Gastrocnemius medialis (tissue), 4 donors: ENCODE data around the gene STX10. TPM values are rescaled to one million over a fixed set of nuclear protein-coding genes. Genes with fewer than 3 reads are reported as not detected.

ENCODE experiments used
- ATAC-seq, 2 donors: fragments of 150-250 bp; one replicate each; pipeline ENCODE4 v1.9.1; 2016
- DNase-seq, 2 donors: peaks; one replicate each; pipeline ENCODE4 v3.0.0-alpha.2; 2019
- H3K27ac ChIP-seq, 4 donors: fragments of 200-600 bp; sonication (generic); 1 replicate in 1 of 4; 2 replicates in 3 of 4; pipeline ENCODE4 v1.5.1; 2016 to 2018; ENCODE audit warnings: mild to moderate bottlenecking in 2 of 4, moderate library complexity in 1 of 4
- H3K27me3 ChIP-seq, 3 donors: fragments of 200-600 bp; sonication (generic) in 2 of 3; 1 replicate in 1 of 3; 2 replicates in 2 of 3; pipeline versions ENCODE4 v1.5.1 to v1.6.0; 2016 to 2019; ENCODE audit warnings: mild to moderate bottlenecking in 1 of 3, moderate library complexity in 1 of 3
- H3K36me3 ChIP-seq, 2 donors: fragments of 200-600 bp; sonication (generic) in 1 of 2; one replicate each; pipeline ENCODE4 v1.5.1; 2017 to 2018
- H3K4me1 ChIP-seq, 2 donors: fragments of 200-600 bp; sonication (generic) in 1 of 2; one replicate each; pipeline ENCODE4 v1.5.1; 2016 to 2017; ENCODE audit warnings: mild to moderate bottlenecking in 2 of 2
- H3K4me3 ChIP-seq, 4 donors: fragments of 200-600 bp; sonication (generic) in 3 of 4; 1 replicate in 1 of 4; 2 replicates in 3 of 4; pipeline ENCODE4 v1.5.1; 2016 to 2019; ENCODE audit warnings: mild to moderate bottlenecking in 2 of 4
- H3K9me3 ChIP-seq, 3 donors: fragments of 200-600 bp; sonication (generic) in 2 of 3; 1 replicate in 1 of 3; 2 replicates in 2 of 3; pipeline ENCODE4 v1.5.1; 2016 to 2019
- CTCF ChIP-seq, 5 experiments: fragments of 450-650 bp in 3 of 5; fragments of 200-600 bp in 2 of 5; sonication (generic) in 2 of 5; IDR thresholded peaks in 4 of 5; conservative IDR thresholded peaks in 1 of 5; 1 replicate in 4 of 5; 2 replicates in 1 of 5; pipeline ENCODE4 v1.5.1; 2016 to 2019; ENCODE audit warnings: antibody characterized with exemption in 5 of 5, mild to moderate bottlenecking in 3 of 5, moderate library complexity in 3 of 5
- POLR2A ChIP-seq, 2 donors: fragments of 450-650 bp; IDR thresholded peaks; one replicate each; pipeline ENCODE4 v1.6.1; 2017; ENCODE audit warnings: antibody characterized with exemption in 2 of 2, mild to moderate bottlenecking in 2 of 2, moderate library complexity in 2 of 2
- in situ Hi-C, 4 donors: fragments of 200-750 bp; cut with MboI; loops; one replicate each; pipeline versions ENCODE4 v1.15.0 to v1.8.0; 2017; ENCODE audit warnings: low sequenced_read_pairs in 4 of 4
- intact Hi-C: fragments of 100-400 bp; cut with DNase I; formaldehyde crosslinking; loops from one replicate; pipeline ENCODE4 v1.15.1; 2023; ENCODE audit warnings: low total_unique reads
- total RNA-seq, 4 donors: library from RNA; depleted of rRNA; stranded (reverse); fragments of >200 nt; gene quantifications; one replicate each; pipeline versions ENCODE4 v1.1.0 to v1.2.3, GENCODE V29; 2016

STX10 gene
- total RNA-seq, 4 donors from 2014 or later = 16.5 to 40.7 (median 33.4) TPM

GRCh38 chr19:13122275-13122878 is 27.8 kb downstream of the STX10 start:
- no peaks in the 10 kb centered on the region for H3K9me3 ChIP-seq
- TF ChIP-seq CTCF (IDR thresholded peaks at IDR 0.05 in 4 of 5, conservative IDR thresholded peaks at IDR 0.05 in 1 of 5) = no peak
- ATAC-seq (no peak), DNase-seq (no peak)
- H3K4me3 ChIP-seq = no peak overlapping the region
- intact Hi-C loops (no loop called here), in situ Hi-C loops (loop anchor here in 1 of 4 donors (25.0 kb wide), 1 partner anchor 140 kb away; no protein-coding TSS in a partner anchor)
- peaks cover 18% of the 10 kb centered on the region in 2 donors for H3K4me1 ChIP-seq
- no peaks in the 10 kb centered on the region for H3K27me3 ChIP-seq
- no peak overlapping the region for H3K27ac ChIP-seq
- no peaks in the 10 kb centered on the region for H3K36me3 ChIP-seq

DNA sequence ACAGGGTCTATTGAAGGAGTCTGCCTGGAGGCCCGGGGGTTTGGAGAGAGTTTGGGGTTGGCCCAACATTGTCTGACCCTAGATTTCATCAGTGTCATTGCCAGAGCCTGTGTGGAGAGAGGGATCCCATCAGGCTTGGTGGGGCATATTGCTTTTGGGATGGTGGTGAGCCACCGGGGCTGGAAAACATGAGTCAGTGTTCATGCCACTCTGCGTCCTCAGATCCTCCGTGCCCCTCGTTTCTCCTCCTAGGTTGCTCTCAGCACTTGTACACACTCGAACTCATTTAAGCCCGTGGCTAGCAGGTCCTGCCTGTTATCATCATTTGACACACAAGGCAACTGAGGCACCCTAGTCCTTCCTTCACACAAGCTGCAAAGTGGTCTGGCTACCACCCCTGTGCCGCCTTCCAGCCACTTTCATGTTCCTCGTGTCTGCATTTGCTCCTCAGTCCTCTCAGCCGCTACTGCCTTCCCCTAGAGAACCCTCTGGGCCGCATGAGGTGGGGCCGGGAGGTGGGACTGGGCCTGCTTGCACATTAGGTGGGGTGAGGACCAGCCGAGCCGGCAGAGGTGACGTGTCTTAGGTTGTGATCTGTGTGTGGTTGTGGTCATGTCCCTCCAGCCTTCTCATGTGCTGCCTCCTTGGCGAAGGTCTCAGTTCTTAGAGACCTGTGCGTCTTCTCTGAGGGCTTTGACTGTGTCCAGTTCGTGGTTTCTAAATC is 28.5 kb downstream of the STX10 start:
- DNase-seq (no peak), ATAC-seq (no peak)
- intact Hi-C loops (no loop called here), in situ Hi-C loops (loop anchor here in 1 of 4 donors (25.0 kb wide), 1 partner anchor 141 kb away; no protein-coding TSS in a partner anchor)
- TF ChIP-seq POLR2A (IDR thresholded peaks at IDR 0.05) (no peak), CTCF (IDR thresholded peaks at IDR 0.05 in 4 of 5, conservative IDR thresholded peaks at IDR 0.05 in 1 of 5) (no peak)
- Histone ChIP-seq H3K9me3 (no peaks in the 10 kb centered on the region), H3K27me3 (no peaks in the 10 kb centered on the region), H3K36me3 (no peaks in the 10 kb centered on the region), H3K27ac (peak overlapping the region in 2 of 4 donors; percentile 29 to 45), H3K4me3 (no peak overlapping the region), H3K4me1 (peaks cover 19 to 20% of the 10 kb centered on the region in 2 donors)

DNA sequence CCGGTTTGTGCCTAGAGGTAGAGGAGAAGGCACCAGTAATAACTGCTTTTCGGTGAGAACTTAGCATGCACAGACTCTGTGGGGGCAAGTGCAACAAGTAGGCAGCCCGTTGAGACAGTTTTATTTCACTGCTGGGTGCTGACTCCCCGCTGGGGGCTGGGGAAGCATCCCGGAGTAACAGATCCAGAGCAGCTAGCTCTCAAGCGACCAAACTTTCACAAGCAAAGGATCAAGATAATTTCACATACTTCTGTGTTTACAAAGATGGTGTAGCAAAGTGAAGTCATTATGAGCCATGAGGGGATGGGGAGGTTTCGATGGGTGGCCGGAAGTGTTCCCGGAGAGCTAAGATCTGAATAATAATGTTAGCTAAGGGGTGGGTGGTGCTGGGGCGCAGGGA is 29.4 kb downstream of the STX10 start:
- intact Hi-C loops = no loop called here
- no peak for TF ChIP-seq CTCF (IDR thresholded peaks at IDR 0.05 in 4 of 5, conservative IDR thresholded peaks at IDR 0.05 in 1 of 5)
- no peak for TF ChIP-seq POLR2A (IDR thresholded peaks at IDR 0.05)

DNA sequence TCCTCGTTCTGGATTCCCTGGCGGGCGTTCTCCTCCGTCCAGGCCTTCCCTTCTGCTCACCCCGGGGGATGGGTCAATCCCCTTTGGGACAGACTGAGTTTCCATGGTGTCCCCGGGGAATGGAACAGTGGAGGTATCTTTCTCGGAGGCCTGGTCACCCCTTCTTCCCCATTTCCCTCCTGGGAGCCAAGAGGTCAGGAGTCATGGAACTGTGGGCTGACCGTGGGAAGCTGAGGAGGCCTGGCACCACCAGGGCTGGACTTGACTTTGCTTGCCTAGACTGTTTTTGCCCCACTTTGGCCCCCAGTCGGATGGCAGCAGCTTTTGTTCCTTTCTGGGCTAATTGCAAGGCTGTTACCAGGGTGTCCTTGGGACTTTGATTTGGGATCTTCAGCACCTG is 30.1 kb downstream of the STX10 start:
- intact Hi-C loops (no loop called here), in situ Hi-C loops (loop anchor here in 1 of 4 donors (25.0 kb wide), 1 partner anchor 142 kb away; no protein-coding TSS in a partner anchor)
- peaks cover 28 to 31% of the 10 kb centered on the region in 2 donors for H3K4me1 ChIP-seq
- no peak for ATAC-seq
- TF ChIP-seq POLR2A (IDR thresholded peaks at IDR 0.05) = no peak
- DNase-seq = no peak
- H3K27me3 ChIP-seq = no peaks in the 10 kb centered on the region
- H3K9me3 ChIP-seq = no peaks in the 10 kb centered on the region
- no peak overlapping the region for H3K4me3 ChIP-seq
- no peaks in the 10 kb centered on the region for H3K36me3 ChIP-seq
- H3K27ac ChIP-seq = peak overlapping the region in 3 of 4 donors; percentile 30 to 75 (median 73)

More for the DNA sequence above, 29.4 kb downstream of the STX10 start:
- Histone ChIP-seq H3K36me3 (no peaks in the 10 kb centered on the region), H3K27ac (peak overlapping the region in 1 of 4 donors; percentile 75), H3K27me3 (no peaks in the 10 kb centered on the region), H3K4me3 (no peak overlapping the region), H3K4me1 (peaks cover 22 to 23% of the 10 kb centered on the region in 2 donors), H3K9me3 (no peaks in the 10 kb centered on the region)
- ATAC-seq (no peak), DNase-seq (no peak)
- in situ Hi-C loops = loop anchor here in 1 of 4 donors (25.0 kb wide), 1 partner anchor 141 kb away; no protein-coding TSS in a partner anchor

DNA sequence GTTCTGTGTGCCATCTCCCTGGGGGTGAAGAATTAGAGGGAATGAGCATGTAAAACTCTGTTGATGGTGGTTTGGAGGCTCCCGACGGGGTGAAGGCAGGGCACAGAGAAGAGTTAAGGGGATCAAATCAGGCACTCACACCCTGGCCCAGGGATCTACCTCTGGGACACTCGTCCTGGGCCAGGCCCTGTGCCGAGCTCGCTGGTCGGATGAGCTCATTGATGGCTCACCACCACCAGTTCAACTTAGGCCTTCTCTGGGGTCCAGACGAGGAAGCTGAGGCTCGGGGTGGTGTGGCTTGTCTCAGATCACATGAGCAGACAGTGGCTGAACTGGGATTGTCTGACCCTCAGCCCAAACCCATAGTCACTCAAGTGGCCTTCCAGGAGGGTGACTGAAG is 30.5 kb downstream of the STX10 start:
- peaks cover 28 to 35% of the 10 kb centered on the region in 2 donors for H3K4me1 ChIP-seq
- in situ Hi-C loops = loop anchor here in 1 of 4 donors (25.0 kb wide), 1 partner anchor 143 kb away; no protein-coding TSS in a partner anchor
- DNase-seq = no peak
- peak overlapping the region in 3 of 4 donors; percentile 73 to 82 (median 75) for H3K27ac ChIP-seq
- no peak for TF ChIP-seq CTCF (IDR thresholded peaks at IDR 0.05 in 4 of 5, conservative IDR thresholded peaks at IDR 0.05 in 1 of 5)
- no peak for TF ChIP-seq POLR2A (IDR thresholded peaks at IDR 0.05)
- no peaks in the 10 kb centered on the region for H3K9me3 ChIP-seq
- peaks cover 0 to 3% of the 10 kb centered on the region in 2 donors for H3K36me3 ChIP-seq
- peak overlapping the region; percentile 84 to 95 (median 92) for H3K4me3 ChIP-seq
- H3K27me3 ChIP-seq = no peaks in the 10 kb centered on the region
- ATAC-seq = no peak
- intact Hi-C loops = loop anchor here (5.0 to 10.0 kb wide), 2 partner anchors 237 to 385 kb away; partner anchors contain the start of genes DNASE2, GET3 and TRIR
